ENCODE measurements around the gene EFR3B.

EFR3B gene

GRCh38 chr2:25187729-25188350 is 146.0 kb downstream of the EFR3B start:
- no peak for DNase-seq (ENCODE audit: low read depth)

GRCh38 chr2:25188405-25188804 is 146.5 kb downstream of the EFR3B start:
- DNase-seq (ENCODE audit: low read depth): no peak

GRCh38 chr2:25190536-25190935 is 148.7 kb downstream of the EFR3B start:
- no peak for DNase-seq (ENCODE audit: low read depth)

GRCh38 chr2:25194576-25195122 is 152.8 kb downstream of the EFR3B start:
- DNase-seq (ENCODE audit: low read depth): no peak

GRCh38 chr2:25197336-25198208 is 155.7 kb downstream of the EFR3B start:
- DNase-seq (ENCODE audit: low read depth): no peak

GRCh38 chr2:25198209-25198525 is 156.3 kb downstream of the EFR3B start:
- no peak for DNase-seq (ENCODE audit: low read depth)

- DNase-seq (ENCODE audit: low read depth): no peak
Measured at GRCh38 chr2:25198576-25198975, 156.7 kb downstream of the EFR3B start.

- DNase-seq (ENCODE audit: low read depth): no peak
Measured at GRCh38 chr2:25201265-25201664, 159.4 kb downstream of the EFR3B start.

- no peak for DNase-seq (ENCODE audit: low read depth)
Measured at GRCh38 chr2:25201794-25202193, 159.9 kb downstream of the EFR3B start.

GRCh38 chr2:25202275-25202674 is 160.4 kb downstream of the EFR3B start:
- DNase-seq (ENCODE audit: low read depth): no peak

GRCh38 chr2:25204190-25204838 is 162.4 kb downstream of the EFR3B start:
- no peak for DNase-seq (ENCODE audit: low read depth)

- no peak for DNase-seq (ENCODE audit: low read depth)
Measured at GRCh38 chr2:25207078-25207545, 165.2 kb downstream of the EFR3B start.

All from stimulated activated CD4-positive, alpha-beta T cell treated with anti-CD3 and anti-CD28 coated beads, Interleukin-2, amount 100 ng/mL, for 4 hours (primary cell).